Lower leg skin (tissue), 3 donors: ENCODE data around the gene RET.

Source experiments
- CTCF ChIP-seq, 3 donors: fragments of 450-650 bp; IDR thresholded peaks; one replicate each; pipeline ENCODE4 v1.5.1; 2016; ENCODE audit warnings: antibody characterized with exemption in 3 of 3, mild to moderate bottlenecking in 3 of 3, moderate library complexity in 2 of 3
- POLR2A ChIP-seq, 2 donors: fragments of 450-650 bp; IDR thresholded peaks; one replicate each; pipeline ENCODE4 v1.6.1; 2016 to 2017; ENCODE audit warnings: antibody characterized with exemption in 2 of 2, mild to moderate bottlenecking in 1 of 2, moderate library complexity in 1 of 2

GRCh38 chr10:43045631-43046287 lies 31.1 kb upstream of the RET start:
- TF ChIP-seq POLR2A (IDR thresholded peaks at IDR 0.05) (no peak), CTCF (IDR thresholded peaks at IDR 0.05) (no peak)
